Natural killer cell (primary cell): ENCODE data around the gene C22orf15. TPM values are rescaled to one million over a fixed set of nuclear protein-coding genes. Genes with fewer than 3 reads are reported as not detected.

Experiments
- ATAC-seq, 3 donors: fragments of 150-1000 bp in 2 of 3; fragments of 200-7000 bp in 1 of 3; cut with Tn5 transposase; 1 replicate in 1 of 3; 2 replicates in 2 of 3; pipeline ENCODE4 v1.10.0; 2021; ENCODE audit warnings: mild to moderate bottlenecking in 2 of 3, moderate library complexity in 2 of 3
- DNase-seq, 2 donors: peaks; one replicate each; pipeline versions ENCODE4 v3.0.0 to v3.0.0-alpha.2; 2013 to 2021; ENCODE audit warnings: mixed read lengths in 1 of 2
- H3K27ac ChIP-seq: one replicate; pipeline ENCODE4 v1.5.1; 2013; ENCODE audit warnings: mild to moderate bottlenecking, low read length
- H3K27me3 ChIP-seq: one replicate; pipeline ENCODE4 v1.6.1; 2013; ENCODE audit warnings: low read length; ENCODE audit not compliant: control insufficient read depth, insufficient read depth
- H3K36me3 ChIP-seq: one replicate; pipeline ENCODE4 v1.6.1; 2013; ENCODE audit warnings: low read length; ENCODE audit not compliant: control insufficient read depth, insufficient read depth
- H3K4me1 ChIP-seq: one replicate; pipeline ENCODE4 v1.6.1; 2013; ENCODE audit warnings: low read length; ENCODE audit not compliant: control insufficient read depth, insufficient read depth
- H3K4me3 ChIP-seq: one replicate; pipeline ENCODE4 v1.5.1; 2013; ENCODE audit warnings: low read length
- H3K9me3 ChIP-seq: one replicate; pipeline ENCODE4 v1.6.1; 2013; ENCODE audit warnings: low read length; ENCODE audit not compliant: control insufficient read depth, insufficient read depth
- H3K27ac Mint-ChIP-seq, 2 donors: one replicate each; pipeline ENCODE4 v1.8.0; 2022; ENCODE audit warnings: mild to moderate bottlenecking in 2 of 2, mixed read lengths in 2 of 2, moderate library complexity in 1 of 2
- H3K27me3 Mint-ChIP-seq, 2 donors: one replicate each; pipeline ENCODE4 v1.8.0; 2022; ENCODE audit warnings: low read depth in 2 of 2, mixed read lengths in 2 of 2
- H3K36me3 Mint-ChIP-seq: one replicate; pipeline ENCODE4 v1.8.0; 2022; ENCODE audit warnings: mixed read lengths
- H3K4me1 Mint-ChIP-seq, 2 donors: one replicate each; pipeline ENCODE4 v1.8.0; 2022; ENCODE audit warnings: mixed read lengths in 2 of 2
- H3K4me3 Mint-ChIP-seq: one replicate; pipeline ENCODE4 v1.8.0; 2022; ENCODE audit warnings: mild to moderate bottlenecking, moderate library complexity, mixed read lengths
- H3K9me3 Mint-ChIP-seq, 2 donors: one replicate each; pipeline ENCODE4 v1.8.0; 2022; ENCODE audit warnings: mixed read lengths in 2 of 2
- WGBS: methylation state at CpG from one replicate; pipeline ENCODE4 v1.1.7; 2013; ENCODE audit warnings: missing lambda C conversion rate; ENCODE audit not compliant: insufficient coverage; 5-methylcytosine and 5-hydroxymethylcytosine counted together
- intact Hi-C: fragments of 100-400 bp; cut with micrococcal nuclease; formaldehyde crosslinking; loops from one replicate; pipeline ENCODE4 v1.14.2; 2022
- total RNA-seq, 4 donors: library from RNA; stranded (reverse); fragments of 120-200 nt in 1 of 4; gene quantifications; one replicate each; pipeline versions ENCODE4 v1.2.3 to v1.2.4, GENCODE V29; 2013 to 2022
- TF ChIP-seq, protein P1 (sequence below): fragments of 200-600 bp; IDR thresholded peaks from one replicate; pipeline ENCODE4 v1.8.0; 2022; ENCODE audit warnings: antibody characterized with exemption

Gene C22orf15
- total RNA-seq, 3 donors from 2014 or later (not counting 1 experiment from before 2014, with no cell fraction given) = not detected

DNA sequence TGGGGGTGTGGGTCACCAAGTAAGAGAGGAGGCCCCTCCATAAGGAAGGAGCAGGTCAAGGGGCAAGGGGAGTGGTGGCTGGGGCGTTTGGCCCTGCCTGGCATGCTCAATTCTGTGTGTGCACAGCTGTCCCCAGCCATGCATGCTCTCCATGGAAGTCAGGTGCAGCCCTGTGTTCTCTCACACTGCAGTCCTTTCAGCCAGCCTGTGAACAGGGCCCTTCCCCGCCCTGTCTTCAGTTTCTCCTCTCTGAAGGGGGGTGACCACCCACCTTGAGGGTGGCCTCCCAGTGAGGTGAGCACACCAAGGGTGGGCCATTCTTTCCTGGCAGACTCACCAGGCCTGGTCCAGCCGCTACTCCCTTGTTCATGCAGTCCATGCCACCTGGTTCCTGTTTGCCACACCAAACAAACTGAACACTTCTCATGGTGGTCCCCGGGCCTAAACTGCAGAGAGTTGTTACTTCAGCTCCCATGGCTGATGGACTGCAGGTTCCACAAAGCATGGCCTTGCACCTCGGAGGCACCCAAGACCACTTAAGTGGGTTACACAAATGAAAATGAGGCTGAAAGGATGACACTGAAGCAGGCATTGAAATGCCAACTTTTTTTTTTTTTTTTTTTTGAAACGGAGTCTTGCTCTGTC is 6.7 kb downstream of the C22orf15 start:
- 56% methylated on average over 6 of the region's 6 CpGs for WGBS

DNA sequence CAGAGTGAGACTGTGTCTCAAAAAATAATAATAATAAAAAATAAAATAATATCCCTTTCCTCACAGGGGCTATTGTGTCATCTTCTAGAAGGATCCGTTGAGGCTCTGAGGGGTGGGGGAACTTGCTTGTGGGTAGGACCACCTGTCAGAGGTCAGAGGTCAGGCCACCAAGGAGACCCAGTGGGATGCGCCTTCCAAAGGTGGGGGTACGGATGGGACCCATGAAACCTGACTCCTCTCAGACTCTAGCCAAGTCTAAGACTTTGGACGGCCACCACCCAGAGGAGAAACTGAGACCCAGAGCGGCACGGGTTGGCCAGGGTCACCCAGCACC is 9.5 kb downstream of the C22orf15 start:
- Histone ChIP-seq H3K9me3 (no peaks in the 10 kb centered on the region), H3K4me3 (peak overlapping the region; percentile 22), H3K4me1 (peaks cover 36% of the 10 kb centered on the region), H3K27me3 (no peaks in the 10 kb centered on the region), H3K36me3 (no peaks in the 10 kb centered on the region), H3K27ac (no peak overlapping the region)
- H3K9me3 Mint-ChIP-seq = no peaks in the 10 kb centered on the region
- DNase-seq (no peak), ATAC-seq (no peak)
- no peaks in the 10 kb centered on the region for H3K27me3 Mint-ChIP-seq
- H3K27ac Mint-ChIP-seq = no peak overlapping the region
- TF ChIP-seq, protein P1, sequence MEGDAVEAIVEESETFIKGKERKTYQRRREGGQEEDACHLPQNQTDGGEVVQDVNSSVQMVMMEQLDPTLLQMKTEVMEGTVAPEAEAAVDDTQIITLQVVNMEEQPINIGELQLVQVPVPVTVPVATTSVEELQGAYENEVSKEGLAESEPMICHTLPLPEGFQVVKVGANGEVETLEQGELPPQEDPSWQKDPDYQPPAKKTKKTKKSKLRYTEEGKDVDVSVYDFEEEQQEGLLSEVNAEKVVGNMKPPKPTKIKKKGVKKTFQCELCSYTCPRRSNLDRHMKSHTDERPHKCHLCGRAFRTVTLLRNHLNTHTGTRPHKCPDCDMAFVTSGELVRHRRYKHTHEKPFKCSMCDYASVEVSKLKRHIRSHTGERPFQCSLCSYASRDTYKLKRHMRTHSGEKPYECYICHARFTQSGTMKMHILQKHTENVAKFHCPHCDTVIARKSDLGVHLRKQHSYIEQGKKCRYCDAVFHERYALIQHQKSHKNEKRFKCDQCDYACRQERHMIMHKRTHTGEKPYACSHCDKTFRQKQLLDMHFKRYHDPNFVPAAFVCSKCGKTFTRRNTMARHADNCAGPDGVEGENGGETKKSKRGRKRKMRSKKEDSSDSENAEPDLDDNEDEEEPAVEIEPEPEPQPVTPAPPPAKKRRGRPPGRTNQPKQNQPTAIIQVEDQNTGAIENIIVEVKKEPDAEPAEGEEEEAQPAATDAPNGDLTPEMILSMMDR = no peak
- H3K4me3 Mint-ChIP-seq = peak overlapping the region; percentile 67
- H3K36me3 Mint-ChIP-seq = no peaks in the 10 kb centered on the region
- WGBS = 41% methylated on average over 6 of the region's 6 CpGs
- intact Hi-C loops = loop anchor here (2.0 kb wide), 1 partner anchor 15 kb away; the partner anchor contains the start of gene SMARCB1
- H3K4me1 Mint-ChIP-seq = peaks cover 0 to 19% of the 10 kb centered on the region in 2 donors

More for the DNA sequence above, 6.7 kb downstream of the C22orf15 start:
- H3K27me3 ChIP-seq = no peaks in the 10 kb centered on the region
- no peak for ATAC-seq
- Mint-ChIP-seq H3K27me3 (no peaks in the 10 kb centered on the region), H3K4me1 (peaks cover 10 to 38% of the 10 kb centered on the region in 2 donors), H3K36me3 (no peaks in the 10 kb centered on the region), H3K27ac (no peak overlapping the region), H3K9me3 (no peaks in the 10 kb centered on the region), H3K4me3 (peak overlapping the region; percentile 28)
- H3K4me3 ChIP-seq = no peak overlapping the region
- no peak overlapping the region for H3K27ac ChIP-seq
- no peak for DNase-seq
- H3K36me3 ChIP-seq = no peaks in the 10 kb centered on the region
- peaks cover 65% of the 10 kb centered on the region for H3K4me1 ChIP-seq
- H3K9me3 ChIP-seq = no peaks in the 10 kb centered on the region
- TF ChIP-seq, protein P1 = no peak
- intact Hi-C loops = loop anchor here (5.0 kb wide), 1 partner anchor 78 kb away; no protein-coding TSS in a partner anchor

DNA sequence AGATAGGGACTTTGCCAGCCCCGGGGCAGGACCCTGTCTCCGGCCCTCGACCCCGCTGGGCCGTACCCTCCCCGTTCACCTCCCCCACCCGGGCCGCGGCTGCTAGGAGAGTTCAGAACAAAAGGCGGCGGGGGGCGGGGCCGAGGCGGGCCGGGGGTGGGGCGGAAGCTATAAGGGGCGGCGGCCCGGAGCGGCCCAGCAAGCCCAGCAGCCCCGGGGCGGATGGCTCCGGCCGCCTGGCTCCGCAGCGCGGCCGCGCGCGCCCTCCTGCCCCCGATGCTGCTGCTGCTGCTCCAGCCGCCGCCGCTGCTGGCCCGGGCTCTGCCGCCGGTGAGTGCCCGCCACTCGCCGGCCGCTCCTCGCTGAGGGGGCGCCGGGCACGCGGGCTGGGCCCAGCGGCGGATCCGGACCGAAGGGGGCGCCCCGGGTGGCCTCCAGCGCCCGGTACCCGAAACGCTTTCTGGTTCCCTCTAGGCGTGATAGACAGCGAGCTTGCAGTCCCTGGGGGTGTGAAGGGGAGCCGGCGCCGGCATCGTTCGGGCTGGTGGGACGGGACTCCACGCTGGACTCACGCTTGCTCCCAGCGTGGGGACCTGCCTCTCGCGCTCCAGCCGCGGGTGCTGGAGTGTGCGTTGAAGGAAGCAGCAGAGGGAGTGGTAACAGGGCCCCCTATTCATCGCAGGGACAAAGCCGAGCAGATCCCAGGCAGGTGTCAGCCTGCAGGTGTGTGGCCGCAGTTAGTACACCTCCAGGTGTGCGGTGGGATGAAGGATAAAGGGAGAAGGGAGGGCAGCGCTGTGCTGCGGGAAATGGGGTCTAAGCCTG is 10.1 kb downstream of the C22orf15 start, which contains the start of gene MMP11:
MMP11 (plus strand) TSS at position 201 of the 825 bp plus-strand sequence; CDS start at position 223, 22 bp downstream.
- Histone ChIP-seq H3K4me3 (peak within 1 kb of the TSS; percentile 22), H3K27ac (no peak within 1 kb of the TSS), H3K4me1 (peaks cover 35% of the 10 kb centered on the region), H3K27me3 (no peaks in the 10 kb centered on the region), H3K9me3 (no peaks in the 10 kb centered on the region), H3K36me3 (no peaks in the 10 kb centered on the region)
- intact Hi-C loops = loop anchor here (2.0 kb wide), 1 partner anchor 14 kb away; the partner anchor contains the start of gene SMARCB1
- TF ChIP-seq, protein P1 = no peak
- peak; percentile 67 to 74 (median 73) for ATAC-seq
- H3K36me3 Mint-ChIP-seq = no peaks in the 10 kb centered on the region
- H3K9me3 Mint-ChIP-seq = no peaks in the 10 kb centered on the region
- 8% methylated on average over 79 of the region's 79 CpGs for WGBS
- H3K4me3 Mint-ChIP-seq = peak within 1 kb of the TSS; percentile 67
- H3K4me1 Mint-ChIP-seq = peaks cover 0 to 19% of the 10 kb centered on the region in 2 donors
- H3K27me3 Mint-ChIP-seq = no peaks in the 10 kb centered on the region
- peak within 1 kb of the TSS in 1 of 2 donors; percentile 33 for H3K27ac Mint-ChIP-seq
- peak; percentile 38 to 72 for DNase-seq
